ENCODE measurements around the gene GRIA3. TPM values are rescaled to one million over a fixed set of nuclear protein-coding genes. Genes with fewer than 3 reads are reported as not detected.

GRIA3 gene
- total RNA-seq, 1 donor from 2014 or later: 4.8 TPM

- no peak for DNase-seq (ENCODE audit: low spot score)
Measured at GRCh38 chrX:123199338-123199737, 15.3 kb downstream of the GRIA3 start.

DNA sequence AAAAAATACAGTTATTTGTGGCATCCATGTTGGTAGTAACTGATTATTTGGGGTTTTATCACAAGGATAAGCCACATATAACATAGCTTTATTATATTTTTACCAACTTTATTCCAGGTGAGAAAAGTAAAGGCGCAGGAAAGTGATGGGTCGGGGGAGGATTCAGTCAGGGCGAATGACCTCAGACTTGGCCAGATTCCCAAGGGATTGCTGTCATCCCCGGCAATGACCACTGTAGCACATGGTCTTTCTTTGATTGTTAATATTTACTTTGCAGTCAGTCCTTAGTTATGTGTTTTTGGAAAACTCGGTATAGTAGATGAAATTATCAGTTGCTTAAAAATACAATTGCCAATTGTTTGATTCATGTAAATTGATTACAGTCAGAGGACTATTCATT, 17.6 kb downstream of the GRIA3 start:
- DNase-seq (ENCODE audit: low spot score): no peak

GRCh38 chrX:123202523-123202922, 18.4 kb downstream of the GRIA3 start:
- no peak for DNase-seq (ENCODE audit: low spot score)

- no peak for DNase-seq (ENCODE audit: low spot score)
Measured at GRCh38 chrX:123203772-123204171, 19.7 kb downstream of the GRIA3 start.

GRCh38 chrX:123206176-123206575, 22.1 kb downstream of the GRIA3 start:
- no peak for DNase-seq (ENCODE audit: low spot score)

- no peak for DNase-seq (ENCODE audit: low spot score)
Measured at GRCh38 chrX:123210252-123210651, 26.2 kb downstream of the GRIA3 start.

DNA sequence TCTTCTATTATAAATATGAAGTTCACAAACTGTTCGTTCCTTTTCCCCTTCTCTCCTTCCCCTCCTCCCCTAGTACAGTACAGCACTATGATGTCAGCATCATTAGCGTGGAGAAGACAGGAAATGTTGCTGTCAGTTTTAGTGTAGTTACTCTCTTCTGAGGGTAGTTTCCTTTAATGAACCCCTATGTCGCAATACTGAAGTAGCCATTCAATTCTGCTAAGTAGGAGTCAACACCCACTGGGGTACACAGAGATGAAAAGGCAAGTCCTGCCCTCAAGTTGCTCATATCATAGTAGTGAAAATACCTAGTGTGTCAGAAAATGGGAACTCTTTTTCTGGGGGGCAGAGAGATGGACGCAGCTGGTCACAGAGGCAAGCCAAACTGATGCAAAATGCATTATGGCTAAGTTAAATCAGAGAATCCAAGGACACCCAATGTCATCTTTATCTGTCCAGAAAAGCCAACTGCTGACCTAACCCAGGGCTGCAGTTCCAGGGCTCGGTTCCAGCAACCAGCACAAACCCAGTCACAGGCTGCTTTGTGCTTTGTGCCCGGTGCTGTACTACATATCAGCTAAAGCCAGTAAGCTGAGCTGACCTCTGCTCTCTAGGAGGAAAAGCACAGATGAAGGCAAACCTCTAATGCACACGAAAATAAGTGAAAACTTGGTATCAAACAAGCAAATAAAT, 31.5 kb downstream of the GRIA3 start:
- no peak for DNase-seq (ENCODE audit: low spot score)

- no peak for DNase-seq (ENCODE audit: low spot score)
Measured at GRCh38 chrX:123217077-123217476, 33.0 kb downstream of the GRIA3 start.

DNA sequence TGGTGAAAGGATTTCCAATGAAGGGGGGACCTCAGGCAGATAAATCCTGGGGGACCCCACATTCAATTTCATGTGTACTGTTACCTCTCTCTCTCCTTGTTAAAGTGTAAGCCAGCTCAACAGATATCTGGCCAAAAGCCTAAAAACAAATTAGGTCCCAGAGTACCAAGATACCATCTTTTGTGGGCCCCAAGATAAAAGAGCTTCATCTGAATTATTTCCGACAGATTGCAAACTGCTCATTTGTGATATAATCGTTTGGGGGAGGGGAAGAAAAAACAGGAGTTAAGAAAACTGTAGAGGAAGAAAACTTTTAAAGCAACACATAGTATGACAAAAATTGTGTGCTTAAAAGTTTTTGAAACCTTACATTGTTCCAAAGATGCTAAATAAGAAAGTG, 33.6 kb downstream of the GRIA3 start:
- DNase-seq (ENCODE audit: low spot score): no peak

- no peak for DNase-seq (ENCODE audit: low spot score)
Measured at GRCh38 chrX:123219916-123220315, 35.8 kb downstream of the GRIA3 start.

- no peak for DNase-seq (ENCODE audit: low spot score)
Measured at GRCh38 chrX:123222920-123223319, 38.8 kb downstream of the GRIA3 start.

DNA sequence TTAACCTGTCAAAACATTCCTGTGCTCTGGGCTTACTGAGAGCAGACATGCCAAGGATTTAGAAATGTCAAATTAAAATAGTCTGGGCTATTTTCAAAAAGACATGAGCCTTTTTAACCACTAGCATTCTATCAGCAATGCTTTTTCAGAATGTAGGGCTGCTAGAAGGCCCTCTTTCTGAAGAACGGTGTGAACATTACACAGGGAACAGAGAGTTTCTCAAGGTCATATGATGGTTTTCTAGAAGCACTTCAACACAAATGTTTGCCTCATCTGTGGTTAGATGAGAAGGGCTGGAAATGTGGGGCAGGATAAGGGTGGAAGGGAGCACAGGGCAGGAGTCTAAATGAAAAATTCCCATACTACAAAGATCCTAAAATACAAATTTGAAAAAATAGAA, 39.3 kb downstream of the GRIA3 start:
- no peak for DNase-seq (ENCODE audit: low spot score)

- DNase-seq (ENCODE audit: low spot score): no peak
Measured at GRCh38 chrX:123223859-123224258, 39.8 kb downstream of the GRIA3 start.

- no peak for DNase-seq (ENCODE audit: low spot score)
Measured at GRCh38 chrX:123230798-123231197, 46.7 kb downstream of the GRIA3 start.

GRCh38 chrX:123236859-123237258, 52.8 kb downstream of the GRIA3 start:
- no peak for DNase-seq (ENCODE audit: low spot score)

DNA sequence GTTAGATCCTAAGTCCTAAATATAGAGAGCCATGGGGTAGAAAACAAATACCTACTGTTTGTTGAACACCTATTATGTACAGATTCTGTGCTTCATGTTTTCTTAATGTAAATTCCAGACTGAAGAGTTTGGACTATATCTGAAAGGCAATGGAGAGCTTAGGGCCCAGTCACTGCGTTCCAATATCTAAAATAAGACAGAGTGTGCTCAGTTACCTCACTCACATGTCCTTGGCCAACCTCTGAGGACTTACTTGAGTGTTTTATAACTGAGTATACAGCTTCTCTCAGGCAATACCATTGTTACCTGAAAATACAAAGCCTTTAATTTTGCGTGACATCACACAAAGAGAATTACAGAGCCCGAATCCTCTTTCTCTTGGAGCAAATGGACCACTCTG, 53.2 kb downstream of the GRIA3 start:
- no peak for DNase-seq (ENCODE audit: low spot score)

GRCh38 chrX:123254457-123254856, 70.4 kb downstream of the GRIA3 start:
- no peak for DNase-seq (ENCODE audit: low spot score)

GRCh38 chrX:123256378-123256777, 72.3 kb downstream of the GRIA3 start:
- DNase-seq (ENCODE audit: low spot score): no peak

GRCh38 chrX:123260920-123261418, 76.9 kb downstream of the GRIA3 start:
- no peak for DNase-seq (ENCODE audit: low spot score)

GRCh38 chrX:123263270-123263669, 79.2 kb downstream of the GRIA3 start:
- DNase-seq (ENCODE audit: low spot score): no peak

DNA sequence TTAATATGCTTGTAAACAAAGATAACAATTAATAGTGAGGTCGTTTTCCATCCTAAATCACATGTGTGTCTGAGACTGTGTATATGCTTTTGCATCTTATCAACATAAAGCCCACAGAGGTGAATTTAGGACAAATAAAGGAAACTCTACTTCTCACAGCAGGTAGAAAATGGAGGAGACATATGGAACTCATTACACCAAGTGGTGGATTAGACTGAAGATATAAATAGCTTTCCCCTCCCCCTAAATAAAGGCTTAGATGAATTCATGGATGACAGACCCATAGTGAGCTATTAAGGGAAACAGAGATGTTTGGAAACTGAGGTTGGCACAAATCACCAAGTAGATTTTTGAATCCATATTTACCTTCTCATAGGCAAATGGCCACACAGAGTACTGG, 79.7 kb downstream of the GRIA3 start:
- no peak for DNase-seq (ENCODE audit: low spot score)

DNA sequence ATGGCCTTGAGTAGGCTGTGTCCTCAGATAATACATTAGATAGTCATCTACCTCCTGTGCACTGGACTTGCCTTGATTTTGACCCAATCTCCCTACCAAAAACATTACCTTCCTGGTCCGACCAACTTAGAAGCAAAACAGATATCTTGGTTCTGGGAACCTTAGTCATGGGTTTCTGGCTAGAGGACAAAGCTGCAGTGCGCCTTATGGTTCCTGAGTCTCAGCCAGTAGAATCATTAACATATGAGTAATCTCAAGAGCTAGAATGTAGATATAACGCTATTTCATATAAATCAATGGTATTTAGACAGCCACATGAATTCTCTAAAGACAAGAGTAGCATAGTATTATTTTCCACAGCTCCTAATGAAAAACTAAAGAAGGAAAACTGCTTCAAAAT, 83.1 kb downstream of the GRIA3 start:
- no peak for DNase-seq (ENCODE audit: low spot score)

GRCh38 chrX:123271902-123272301, 87.8 kb downstream of the GRIA3 start:
- DNase-seq (ENCODE audit: low spot score): no peak

GRCh38 chrX:123272630-123273029, 88.6 kb downstream of the GRIA3 start:
- DNase-seq (ENCODE audit: low spot score): no peak

Measured in mucosa of gallbladder (tissue), 1 donor.